H1 (cell line): Measurements from ENCODE around the gene HMG20A. TPM values are rescaled to one million over a fixed set of nuclear protein-coding genes. Genes with fewer than 3 reads are reported as not detected.

ENCODE experiments used
- CTCF ChIA-PET: fragments of 300-600 bp; sonication (Branson Sonifier 250); formaldehyde crosslinking; loops from one replicate; lab custom pipeline; 2021; ENCODE audit not compliant: partially characterized antibody; lab: Charles Lee
- POLR2A ChIA-PET: fragments of 300-600 bp; sonication (Branson Sonifier 250); formaldehyde crosslinking; loops from one replicate; lab custom pipeline; 2021; ENCODE audit warnings: inconsistent platforms; ENCODE audit not compliant: partially characterized antibody; lab: Charles Lee
- DNase-seq, 2 experiments: peaks; one replicate each; pipeline versions ENCODE4 v3.0.0 to v3.0.0-alpha.2; 2010 to 2022; ENCODE audit warnings: low spot score in 2 of 2, low read depth in 1 of 2, mixed read lengths in 1 of 2
- FAIRE-seq: peaks from 2 replicates; lab custom pipeline; 2011; peaks lifted over from hg19 to GRCh38; lab: Jason Lieb, UNC
- H2AFZ ChIP-seq: 2 replicates; pipeline ENCODE4 v1.8.1; 2012; ENCODE audit warnings: low read length, inconsistent platforms
- H2AK5ac ChIP-seq: 2 replicates; pipeline ENCODE4 v1.6.1; 2013; ENCODE audit warnings: low read depth, low read length
- H2BK120ac ChIP-seq: replicated peaks from 2 replicates; pipeline ENCODE3; 2013; ENCODE audit warnings: low read depth, low read length, inconsistent platforms
- H2BK12ac ChIP-seq: 2 replicates; pipeline ENCODE4 v1.6.1; 2013; ENCODE audit warnings: low read depth, low read length
- H2BK15ac ChIP-seq: 2 replicates; pipeline ENCODE4 v1.6.1; 2013; ENCODE audit warnings: low read length
- H2BK20ac ChIP-seq: 2 replicates; pipeline ENCODE4 v1.6.1; 2013; ENCODE audit warnings: low read length
- H2BK5ac ChIP-seq: 2 replicates; pipeline ENCODE4 v1.6.1; 2013; ENCODE audit warnings: low read depth, low read length
- H3K14ac ChIP-seq: 2 replicates; pipeline ENCODE4 v1.6.1; 2013; ENCODE audit warnings: inconsistent platforms; ENCODE audit not compliant: insufficient read length
- H3K18ac ChIP-seq: 2 replicates; pipeline ENCODE4 v1.6.1; 2013; ENCODE audit warnings: low read length; ENCODE audit errors: extremely low read depth
- H3K23ac ChIP-seq: 2 replicates; pipeline ENCODE4 v1.6.1; 2013; ENCODE audit warnings: inconsistent platforms; ENCODE audit not compliant: insufficient read length
- H3K23me2 ChIP-seq: 2 replicates; pipeline ENCODE4 v1.6.1; 2013; ENCODE audit warnings: low read depth, low read length
- H3K27ac ChIP-seq: 2 replicates; pipeline ENCODE4 v1.6.1; 2011; ENCODE audit warnings: low read depth, low read length, inconsistent platforms
- H3K27me3 ChIP-seq, 4 experiments: replicated peaks in 1 of 4; 1 replicate in 1 of 4; 2 replicates in 3 of 4; pipeline versions ENCODE4 v1.6.1 to v1.8.1; 2011 to 2013; ENCODE audit warnings: low read length in 3 of 4, mild to moderate bottlenecking in 3 of 4, inconsistent platforms in 2 of 4, mixed read lengths in 2 of 4, moderate library complexity in 1 of 4; ENCODE audit not compliant: control insufficient read depth in 3 of 4, insufficient read depth in 3 of 4; ENCODE audit errors: extremely low read depth in 1 of 4
- H3K36me3 ChIP-seq, 4 experiments: 2 replicates each; pipeline versions ENCODE4 v1.6.1 to v1.8.1; 2011 to 2013; ENCODE audit warnings: mild to moderate bottlenecking in 4 of 4, low read length in 3 of 4, moderate library complexity in 2 of 4, control low read depth in 1 of 4, inconsistent platforms in 1 of 4; ENCODE audit not compliant: insufficient read depth in 4 of 4, control insufficient read depth in 2 of 4
- H3K4ac ChIP-seq: replicated peaks from 2 replicates; pipeline ENCODE3; 2013; ENCODE audit warnings: low read length, low read depth, mixed read lengths, inconsistent platforms; ENCODE audit not compliant: insufficient read length
- H3K4me1 ChIP-seq, 4 experiments: replicated peaks in 1 of 4; 1 replicate in 1 of 4; 2 replicates in 3 of 4; pipeline versions ENCODE4 v1.6.1 to v1.8.1; 2011 to 2013; ENCODE audit warnings: low read length in 3 of 4, inconsistent platforms in 2 of 4, mixed read lengths in 1 of 4; ENCODE audit not compliant: insufficient read depth in 4 of 4, control insufficient read depth in 3 of 4
- H3K4me2 ChIP-seq, 2 experiments: 2 replicates each; pipeline versions ENCODE4 v1.6.1 to v1.8.1; 2011 to 2013; ENCODE audit warnings: low read depth in 2 of 2, low read length in 2 of 2, control low read depth in 1 of 2, inconsistent platforms in 1 of 2, mild to moderate bottlenecking in 1 of 2; ENCODE audit not compliant: insufficient read depth in 1 of 2
- H3K4me3 ChIP-seq, 4 experiments: fragments of 200-600, 300-600 bp in 1 of 4; sonication (generic), shearing (Covaris generic), sonication (Bioruptor Twin) in 1 of 4; 2 replicates each; pipeline versions ENCODE4 v1.5.1 to v1.8.1; 2011 to 2016; ENCODE audit warnings: low read length in 4 of 4, low read depth in 3 of 4, control low read depth in 2 of 4, inconsistent platforms in 2 of 4, mild to moderate bottlenecking in 2 of 4, mixed read lengths in 1 of 4, moderate library complexity in 1 of 4; ENCODE audit not compliant: insufficient read depth in 2 of 4; ENCODE audit errors: extremely low read depth in 1 of 4
- H3K56ac ChIP-seq: replicated peaks from 2 replicates; pipeline ENCODE3; 2013; ENCODE audit warnings: low read depth, mild to moderate bottlenecking, mixed read lengths, low read length, inconsistent platforms; ENCODE audit not compliant: insufficient read length
- H3K79me1 ChIP-seq: 2 replicates; pipeline ENCODE4 v1.6.1; 2013; ENCODE audit warnings: low read depth, low read length, control low read depth
- H3K79me2 ChIP-seq, 2 experiments: 2 replicates each; pipeline versions ENCODE4 v1.6.1 to v1.8.1; 2012 to 2013; ENCODE audit warnings: low read length in 2 of 2, mild to moderate bottlenecking in 2 of 2, inconsistent platforms in 1 of 2; ENCODE audit not compliant: insufficient read depth in 2 of 2, control insufficient read depth in 1 of 2
- H3K9ac ChIP-seq, 4 experiments: replicated peaks in 1 of 4; 1 replicate in 1 of 4; 2 replicates in 3 of 4; pipeline versions ENCODE4 v1.6.1 to v1.8.1; 2011 to 2013; ENCODE audit warnings: low read depth in 3 of 4, low read length in 3 of 4, control low read depth in 2 of 4, mild to moderate bottlenecking in 2 of 4, moderate library complexity in 2 of 4, inconsistent platforms in 1 of 4; ENCODE audit errors: extremely low read depth in 1 of 4
- H3K9me3 ChIP-seq, 2 experiments: 2 replicates each; pipeline versions ENCODE4 v1.6.1 to v1.8.1; 2012 to 2013; ENCODE audit warnings: mild to moderate bottlenecking in 2 of 2, moderate library complexity in 2 of 2, control low read depth in 1 of 2, inconsistent platforms in 1 of 2, low read depth in 1 of 2, low read length in 1 of 2, mixed read lengths in 1 of 2; ENCODE audit not compliant: insufficient read depth in 2 of 2
- H4K20me1 ChIP-seq, 2 experiments: replicated peaks in 1 of 2; 2 replicates each; pipeline versions ENCODE3 to v1.8.1; 2011 to 2013; ENCODE audit warnings: inconsistent platforms in 2 of 2, low read length in 2 of 2, mild to moderate bottlenecking in 1 of 2; ENCODE audit not compliant: insufficient read depth in 2 of 2, control insufficient read depth in 1 of 2
- H4K5ac ChIP-seq: 2 replicates; pipeline ENCODE4 v1.6.1; 2013; ENCODE audit warnings: low read length, low read depth, mixed read lengths, inconsistent platforms; ENCODE audit not compliant: insufficient read length
- H4K8ac ChIP-seq: 2 replicates; pipeline ENCODE4 v1.8.0; 2013; ENCODE audit warnings: mild to moderate bottlenecking, moderate library complexity, low read length, inconsistent platforms; ENCODE audit not compliant: insufficient read depth; ENCODE audit errors: extremely low read depth
- H4K91ac ChIP-seq: replicated peaks from 2 replicates; pipeline ENCODE3; 2013; ENCODE audit warnings: low read length, mixed read lengths, inconsistent platforms; ENCODE audit not compliant: insufficient read length
- WGBS, 2 experiments: shearing (Covaris generic) in 1 of 2; methylation state at CpG; one replicate each; pipeline versions ENCODE4 v1.1.6 to v1.1.7; 2013 to 2015; ENCODE audit warnings: low lambda C conversion rate in 2 of 2, mixed read lengths in 2 of 2, inconsistent platforms in 1 of 2, low coverage in 1 of 2, missing lambda C conversion rate in 1 of 2; ENCODE audit not compliant: insufficient replicate concordance in 2 of 2, insufficient coverage in 1 of 2, insufficient read length in 1 of 2; ENCODE audit errors: extremely low coverage in 1 of 2, missing lambda C conversion rate in 1 of 2; 5-methylcytosine and 5-hydroxymethylcytosine counted together
- polyA plus RNA-seq, 7 experiments: library from polyadenylated mRNA; depleted of rRNA in 3 of 7; stranded (reverse) in 5 of 7; unstranded in 2 of 7; fragments of >200 nt in 5 of 7; fragments of 200-250 nt in 2 of 7; gene quantifications; 1 replicate in 5 of 7; 2 replicates in 1 of 7; 4 replicates in 1 of 7; pipeline versions ENCODE4 v1.2.1 to v1.2.3, GENCODE V29; 2011 to 2013; ENCODE audit warnings: missing spikeins in 2 of 7, mixed read lengths in 2 of 7
- total RNA-seq: library from RNA; stranded (reverse); fragmentation: NEBNext Ultra II Directional; extraction: Animal tissue kit (Norgen Biotek cat#: 25700); gene quantifications from 2 replicates; pipeline ENCODE4 v1.2.1, GENCODE V29; 2021

HMG20A gene
- total and polyA plus RNA-seq, 2 of the 8 experiments (the other 6 are each of a cell fraction or from before 2014, with no cell fraction given): 52.1 to 59.7 TPM

DNA sequence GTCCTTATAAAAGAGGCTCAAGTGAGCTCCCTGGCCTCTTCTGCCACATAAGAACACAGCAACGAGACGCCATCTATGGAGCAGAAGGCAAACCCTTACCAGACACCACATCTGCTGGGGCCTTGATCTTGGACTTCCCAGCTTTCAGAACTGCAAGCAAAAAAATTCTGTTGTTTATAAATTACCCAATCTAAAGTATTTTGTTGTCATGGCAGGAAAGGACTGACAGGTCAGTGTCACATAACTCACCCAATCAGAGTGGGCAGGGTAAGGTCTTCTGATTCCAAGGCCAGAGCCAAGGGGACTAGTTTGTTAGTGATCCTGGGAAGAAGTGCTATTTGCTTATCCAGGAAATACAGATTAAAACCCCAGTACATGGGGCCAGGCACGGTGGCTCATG is 98.9 kb downstream of the HMG20A start:
- no peak overlapping the region for H3K56ac ChIP-seq
- ChIA-PET CTCF (interaction anchor here (1.1 to 6.9 kb wide), 5 partner anchors 9 to 24 kb away, joined by 5 to 29 read pairs (median 8); no protein-coding TSS in a partner anchor), POLR2A (interaction anchor here (1.1 kb wide), 1 partner anchor 10 kb away, joined by 3 read pairs; no protein-coding TSS in a partner anchor)
- DNase-seq (no peak), FAIRE-seq (no peak)
- no peak overlapping the region for H3K4me3 ChIP-seq
- no peak overlapping the region for H4K91ac ChIP-seq
- no peak overlapping the region for H2AK5ac ChIP-seq
- H3K9me3 ChIP-seq: no peaks in the 10 kb centered on the region
- H2BK5ac ChIP-seq: no peak overlapping the region
- no peak overlapping the region for H2BK15ac ChIP-seq
- H3K4ac ChIP-seq: no peak overlapping the region
- no peak overlapping the region for H4K8ac ChIP-seq
- H3K18ac ChIP-seq: no peak overlapping the region; the same call in 1 of the 2 replicates
- H2BK20ac ChIP-seq: no peak overlapping the region
- no peaks in the 10 kb centered on the region for H3K36me3 ChIP-seq
- H3K79me1 ChIP-seq: no peaks in the 10 kb centered on the region
- no peak overlapping the region for H3K4me2 ChIP-seq
- H2AFZ ChIP-seq: no peak overlapping the region
- H4K20me1 ChIP-seq: no peaks in the 10 kb centered on the region
- H2BK12ac ChIP-seq: no peak overlapping the region
- no peaks in the 10 kb centered on the region for H3K27me3 ChIP-seq
- H3K9ac ChIP-seq: no peak overlapping the region
- no peaks in the 10 kb centered on the region for H3K79me2 ChIP-seq
- H3K23ac ChIP-seq: no peak overlapping the region
- no peak overlapping the region for H3K27ac ChIP-seq
- H3K14ac ChIP-seq: no peak overlapping the region
- no peaks in the 10 kb centered on the region; the same call in 1 of the 2 replicates for H3K23me2 ChIP-seq
- no peak overlapping the region for H2BK120ac ChIP-seq
- no peak overlapping the region for H4K5ac ChIP-seq
- H3K4me1 ChIP-seq: peaks cover 0 to 9% (median 5%) of the 10 kb centered on the region in 4 experiments; a peak in 5 of 7 replicates
- 78% methylated on average over 3 of the region's 3 CpGs; no CpG with 5 or more reads in 1 of the 2 experiments for WGBS, 2 experiments
